GF-D8 (cell line): Measurements from ENCODE around the gene CDYL.

ENCODE experiments used
- DNase-seq: peaks from one replicate; lab custom pipeline; 2025; lab: John Stamatoyannopoulos, UW

Gene CDYL

GRCh38 chr6:4776131-4776492, at the start of gene CDYL:
Gene CDYL (plus strand): TSS chr6:4776404. CDS start chr6:4776784, 380 bp downstream.
- DNase-seq: peak; percentile 69

- no peak for DNase-seq
These were observed 49.6 kb upstream of the CDYL start for GRCh38 chr6:4726645-4727044.

GRCh38 chr6:4727217-4727616, 49.0 kb upstream of the CDYL start:
- no peak for DNase-seq

- no peak for DNase-seq
These were observed 48.4 kb upstream of the CDYL start for GRCh38 chr6:4727671-4728435.

GRCh38 chr6:4728436-4728769, 47.8 kb upstream of the CDYL start:
- DNase-seq: no peak

GRCh38 chr6:4728926-4729325, 47.3 kb upstream of the CDYL start:
- DNase-seq: no peak

GRCh38 chr6:4731996-4732395, 44.2 kb upstream of the CDYL start:
- DNase-seq: no peak

GRCh38 chr6:4732691-4733315, 43.4 kb upstream of the CDYL start:
- no peak for DNase-seq

- no peak for DNase-seq
These were observed 39.8 kb upstream of the CDYL start for GRCh38 chr6:4736371-4736873.

- no peak for DNase-seq
These were observed 36.2 kb upstream of the CDYL start for GRCh38 chr6:4740032-4740431.

GRCh38 chr6:4743062-4743461, 33.1 kb upstream of the CDYL start:
- DNase-seq: no peak

GRCh38 chr6:4743926-4744325, 32.3 kb upstream of the CDYL start:
- DNase-seq: no peak

GRCh38 chr6:4747588-4747987, 28.6 kb upstream of the CDYL start:
- no peak for DNase-seq

GRCh38 chr6:4751823-4752464, 24.3 kb upstream of the CDYL start:
- no peak for DNase-seq

- DNase-seq: no peak
These were observed 20.0 kb upstream of the CDYL start for GRCh38 chr6:4756247-4756646.

GRCh38 chr6:4759997-4760396, 16.2 kb upstream of the CDYL start:
- no peak for DNase-seq

- no peak for DNase-seq
These were observed 15.4 kb upstream of the CDYL start for GRCh38 chr6:4760773-4761172.

GRCh38 chr6:4762294-4762693, 13.9 kb upstream of the CDYL start:
- no peak for DNase-seq

GRCh38 chr6:4763921-4764320, 12.3 kb upstream of the CDYL start:
- DNase-seq: no peak

- DNase-seq: no peak
These were observed 7.4 kb upstream of the CDYL start for GRCh38 chr6:4768815-4769214.

GRCh38 chr6:4772750-4773149, 3.5 kb upstream of the CDYL start:
- no peak for DNase-seq

- no peak for DNase-seq
These were observed 3.0 kb upstream of the CDYL start for GRCh38 chr6:4773181-4773580.

GRCh38 chr6:4774296-4774695, 1.9 kb upstream of the CDYL start:
- no peak for DNase-seq
